Coronary artery (tissue), 2 donors: Measurements from ENCODE around the gene PPP1R27.

Source experiments
- DNase-seq: peaks from one replicate; pipeline ENCODE4 v3.0.0-alpha.2; 2017; ENCODE audit warnings: low spot score
- H3K27ac ChIP-seq, 2 donors: fragments of 200-600 bp; sonication (generic); one replicate each; pipeline ENCODE4 v1.5.1; 2016 to 2019
- H3K4me3 ChIP-seq: fragments of 200-600 bp; sonication (generic); 2 replicates; pipeline ENCODE4 v1.5.1; 2016; ENCODE audit warnings: mild to moderate bottlenecking, moderate library complexity
- CTCF ChIP-seq: fragments of 200-600 bp; sonication (generic); IDR thresholded peaks from one replicate; pipeline ENCODE4 v1.5.1; 2019; ENCODE audit warnings: antibody characterized with exemption

PPP1R27 gene

DNA sequence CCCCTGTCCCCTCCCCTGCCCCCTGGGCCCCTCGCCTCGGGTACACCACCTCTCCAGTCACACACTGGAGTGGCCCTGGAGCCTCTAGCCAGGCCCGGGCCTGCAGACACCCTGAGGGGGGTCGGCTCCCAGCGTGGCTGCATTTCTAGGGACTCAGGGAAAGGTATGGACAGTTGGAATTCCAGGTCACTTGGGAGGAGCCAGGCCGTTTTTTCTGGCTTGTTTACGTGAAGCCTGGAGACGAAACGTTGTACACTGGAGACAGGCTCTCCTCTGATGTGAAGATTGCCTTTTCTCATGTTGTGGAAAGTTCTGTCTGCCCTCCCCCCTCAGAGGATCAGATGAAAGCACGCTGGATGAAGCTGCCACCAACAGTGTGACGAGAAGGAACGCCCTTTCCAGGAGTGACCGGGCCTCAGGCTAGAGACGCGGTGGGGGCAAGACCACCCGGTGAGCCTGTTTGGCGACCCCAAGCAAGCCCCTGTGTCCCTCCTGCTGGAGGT is 4.0 kb upstream of the PPP1R27 start:
- no peak for DNase-seq
- no peak overlapping the region for H3K27ac ChIP-seq
- TF ChIP-seq CTCF: no peak
- H3K4me3 ChIP-seq: no peak overlapping the region

DNA sequence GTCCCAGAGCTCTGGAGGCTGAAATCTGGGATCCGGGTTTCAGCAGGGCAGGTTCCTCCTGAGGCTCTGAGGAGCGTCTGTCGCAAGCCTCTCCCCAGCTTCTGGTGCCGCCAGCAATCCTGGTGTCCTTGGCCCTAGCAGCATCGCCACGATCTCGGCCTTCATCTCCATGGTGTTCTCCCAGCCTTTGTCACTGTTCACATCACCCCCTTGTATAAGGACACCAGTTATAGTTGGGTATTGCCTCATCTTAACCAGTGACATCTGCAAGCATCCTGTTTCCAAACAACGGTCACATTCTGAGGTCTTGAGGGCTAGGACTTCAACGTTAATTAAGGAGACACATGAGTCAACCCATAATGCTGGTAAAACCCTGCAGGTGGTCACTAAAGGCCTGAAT is 2.8 kb upstream of the PPP1R27 start:
- TF ChIP-seq CTCF: no peak
- H3K4me3 ChIP-seq: no peak overlapping the region
- H3K27ac ChIP-seq: no peak overlapping the region
- no peak for DNase-seq

- TF ChIP-seq CTCF: no peak
- DNase-seq: no peak
- peak overlapping the region; percentile 81 to 94 for H3K27ac ChIP-seq
- peak overlapping the region; percentile 91 for H3K4me3 ChIP-seq
Measured at GRCh38 chr17:81833921-81834830, 674 bp downstream of the PPP1R27 start.

DNA sequence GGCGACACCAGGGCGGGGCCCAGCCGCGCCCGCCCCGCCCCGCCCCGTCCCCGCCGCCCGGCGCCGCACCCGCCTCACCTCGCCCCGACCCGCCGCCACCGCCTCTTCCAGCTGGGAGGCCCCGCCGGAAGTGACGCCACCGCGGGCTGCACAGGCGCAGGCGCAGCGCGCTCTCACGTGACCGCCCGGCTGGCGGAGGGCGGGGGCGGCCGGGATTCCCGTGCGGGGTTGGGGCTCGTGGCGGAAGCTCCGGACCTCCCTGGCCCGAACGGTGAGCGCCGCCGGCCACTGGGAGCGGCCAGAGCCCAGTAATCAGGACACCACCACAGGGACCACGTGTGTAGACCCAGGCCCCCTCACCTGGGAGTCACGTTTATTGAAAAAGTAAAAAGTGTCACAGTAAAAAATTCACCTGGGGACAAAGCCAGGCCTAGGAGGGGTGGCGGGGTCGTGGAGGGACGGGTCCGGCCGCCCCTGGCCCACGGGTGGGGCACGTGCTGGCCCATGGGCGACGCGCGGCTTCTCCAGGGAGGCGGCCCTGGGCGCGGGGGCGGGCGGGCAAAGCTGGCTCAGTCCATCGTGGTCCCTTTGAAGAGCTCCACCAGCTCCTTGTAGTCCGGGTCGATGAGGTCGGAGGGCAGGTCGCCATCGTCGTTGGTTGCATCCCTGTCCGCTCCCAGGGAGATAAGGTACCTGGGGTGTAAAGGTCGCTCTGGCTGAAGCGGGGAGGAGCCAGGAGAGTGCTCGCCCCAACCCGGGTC is 1.5 kb downstream of the PPP1R27 start, which contains the start of gene MCRIP1:
Gene MCRIP1 (minus strand): TSS at position 132 of the 761 bp plus-strand sequence. CDS start 8,785 bp downstream, outside the sequence.
- DNase-seq: peak; percentile 96
- Histone ChIP-seq H3K4me3 (peak within 1 kb of the TSS; percentile 91), H3K27ac (peak within 1 kb of the TSS; percentile 93 to 94)
- no peak for TF ChIP-seq CTCF

DNA sequence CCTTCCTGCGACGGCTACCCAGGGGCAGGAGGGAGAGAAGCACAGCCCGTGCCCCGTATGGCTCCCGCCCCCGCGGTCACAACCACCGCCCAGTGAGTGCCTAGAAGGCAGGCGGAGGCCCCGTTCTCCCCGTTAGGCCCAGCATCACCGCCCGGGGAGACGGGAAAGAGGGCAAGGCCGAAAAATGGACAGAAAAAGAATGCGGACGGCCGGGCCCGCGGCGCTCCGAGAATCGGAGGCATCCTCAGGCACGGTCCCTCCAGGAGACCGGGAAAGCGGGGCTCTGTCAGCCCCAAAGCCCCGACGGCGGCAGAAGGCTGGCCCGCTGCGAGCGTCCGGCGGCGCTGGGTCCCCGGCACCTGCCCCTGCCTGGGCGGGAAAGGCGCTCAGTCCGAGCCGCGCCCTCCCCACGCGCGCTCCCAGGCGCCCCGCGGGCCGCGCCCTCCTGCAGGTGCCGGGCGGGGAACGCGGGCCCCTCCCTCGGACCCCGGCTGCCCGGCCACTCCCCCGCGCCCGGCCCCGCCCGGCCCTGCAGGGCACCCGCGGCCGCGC is 2.2 kb downstream of the PPP1R27 start:
- H3K4me3 ChIP-seq: peak overlapping the region; percentile 91
- H3K27ac ChIP-seq: peak overlapping the region; percentile 93 to 94
- peak; percentile 81 for DNase-seq
- TF ChIP-seq CTCF: no peak

- no peak for TF ChIP-seq CTCF
- no peak for DNase-seq
- H3K27ac ChIP-seq: peak overlapping the region; percentile 93 to 94
- H3K4me3 ChIP-seq: peak overlapping the region; percentile 91
Measured at GRCh38 chr17:81831957-81832607, 2.8 kb downstream of the PPP1R27 start.
